Mesenteric fat pad (tissue), 1 donor: ENCODE results near the gene SLC2A11. TPM values are rescaled to one million over a fixed set of nuclear protein-coding genes. Genes with fewer than 3 reads are reported as not detected.
A peak's percentile ranks its signal among the peaks of the same experiment; 100 is the strongest.
"Not testable (repeated sequence)": the region's sequence is repeated elsewhere in the genome, so short reads cannot be mapped to it uniquely, and the experiment has no call there.

Experiments used
- DNase-seq: peaks from one replicate; pipeline ENCODE4 v3.0.0-alpha.2; 2020; ENCODE audit warnings: low spot score
- total RNA-seq: library from RNA; stranded (reverse); fragmentation: NEBNext Ultra II Directional; extraction: Animal tissue kit (Norgen Biotek cat#: 25700); gene quantifications from one replicate; pipeline ENCODE4 v1.2.1, GENCODE V29; 2021
- donor health status: DM: yes; HTN: yes; CAD: no.

SLC2A11 gene
- total RNA-seq, 1 donor from 2014 or later = 8.4 TPM

DNA sequence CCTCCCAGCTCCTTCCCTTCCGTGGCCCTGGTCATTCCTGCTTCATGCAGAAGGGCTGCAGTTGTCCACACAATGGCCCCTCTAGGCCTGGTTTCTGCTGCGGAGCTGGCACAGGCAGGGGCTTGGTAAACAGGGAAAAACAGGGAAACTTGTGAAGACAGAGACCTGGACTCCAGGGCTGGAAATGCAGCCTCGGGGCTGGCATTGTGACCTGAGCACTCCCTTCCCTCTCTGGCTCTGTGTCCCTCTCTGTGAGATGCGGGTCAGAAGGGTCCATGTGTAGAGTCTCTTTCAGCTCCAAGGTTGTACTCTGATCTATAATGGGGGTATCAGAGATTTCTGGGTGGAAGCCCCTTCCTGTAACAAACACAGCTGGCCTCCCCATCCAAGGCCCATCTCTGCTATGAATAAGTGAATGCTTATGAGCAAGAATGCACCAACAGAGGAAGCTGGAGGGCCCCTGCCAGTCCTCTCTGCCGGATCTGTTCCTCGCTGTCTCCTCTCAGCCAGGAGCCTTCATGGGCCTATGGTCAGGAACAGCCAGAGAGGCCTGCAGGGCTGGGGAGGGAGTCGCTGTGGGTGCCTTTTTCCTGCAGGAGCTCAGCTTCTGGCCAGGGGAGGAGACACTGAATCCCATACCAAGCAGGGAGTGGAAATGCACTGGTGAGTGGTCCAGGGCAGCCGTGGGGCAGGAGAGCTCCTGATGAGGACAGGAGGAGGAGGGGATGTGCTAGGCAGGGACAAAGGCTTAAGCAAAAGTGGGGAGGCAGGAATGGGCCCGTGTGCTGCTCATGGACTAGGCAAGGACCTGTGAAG, 12.2 kb upstream of the SLC2A11 start:
- no peak for DNase-seq

DNA sequence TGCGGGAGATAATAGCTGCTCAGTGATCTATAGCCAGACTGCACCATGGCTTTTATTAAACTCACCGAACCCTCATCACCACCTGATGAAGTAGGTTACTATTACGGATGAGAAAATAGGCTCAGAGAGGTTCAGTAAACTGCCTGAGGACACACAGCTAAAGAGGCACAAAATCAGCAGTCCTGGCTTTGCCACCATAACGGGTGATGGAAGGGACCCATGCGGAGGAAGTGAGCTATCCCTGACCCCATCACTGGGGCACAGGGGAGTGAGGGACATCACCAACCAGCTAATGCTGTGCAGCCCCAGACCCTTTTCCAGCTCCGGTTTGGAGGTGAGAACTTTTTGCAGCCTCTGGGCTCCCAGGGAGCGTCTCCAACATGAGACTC, 11.6 kb upstream of the SLC2A11 start:
- DNase-seq = no peak

DNA sequence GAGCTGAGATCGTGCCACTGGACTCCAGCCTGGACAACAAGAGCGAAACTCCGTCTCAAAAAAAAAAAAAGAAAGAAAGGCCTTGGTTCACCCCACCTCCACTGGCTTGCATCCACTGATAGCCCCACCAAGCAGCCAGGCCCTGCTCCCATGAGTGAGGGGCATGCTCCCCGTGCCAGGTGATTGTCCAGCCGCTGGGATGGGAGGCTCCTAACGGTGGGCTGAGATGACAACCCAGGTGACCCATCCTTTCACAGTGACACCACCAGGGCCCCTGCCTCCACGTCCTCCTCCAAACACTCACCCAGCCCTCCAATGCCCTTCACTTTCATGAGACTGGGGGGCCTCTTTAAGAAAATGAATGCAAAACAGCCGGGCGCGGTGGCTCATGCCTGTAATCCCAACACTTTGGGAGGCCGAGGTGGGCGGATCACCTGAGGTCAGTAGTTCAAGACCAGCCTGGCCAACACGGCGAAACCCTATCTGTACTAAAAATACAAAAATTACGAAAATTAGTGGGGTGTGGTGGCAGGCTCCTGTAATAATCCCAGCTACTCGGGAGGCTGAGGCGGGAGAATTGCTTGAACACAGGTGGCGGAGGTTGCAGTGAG, 10.3 kb upstream of the SLC2A11 start:
- no peak for DNase-seq

DNA sequence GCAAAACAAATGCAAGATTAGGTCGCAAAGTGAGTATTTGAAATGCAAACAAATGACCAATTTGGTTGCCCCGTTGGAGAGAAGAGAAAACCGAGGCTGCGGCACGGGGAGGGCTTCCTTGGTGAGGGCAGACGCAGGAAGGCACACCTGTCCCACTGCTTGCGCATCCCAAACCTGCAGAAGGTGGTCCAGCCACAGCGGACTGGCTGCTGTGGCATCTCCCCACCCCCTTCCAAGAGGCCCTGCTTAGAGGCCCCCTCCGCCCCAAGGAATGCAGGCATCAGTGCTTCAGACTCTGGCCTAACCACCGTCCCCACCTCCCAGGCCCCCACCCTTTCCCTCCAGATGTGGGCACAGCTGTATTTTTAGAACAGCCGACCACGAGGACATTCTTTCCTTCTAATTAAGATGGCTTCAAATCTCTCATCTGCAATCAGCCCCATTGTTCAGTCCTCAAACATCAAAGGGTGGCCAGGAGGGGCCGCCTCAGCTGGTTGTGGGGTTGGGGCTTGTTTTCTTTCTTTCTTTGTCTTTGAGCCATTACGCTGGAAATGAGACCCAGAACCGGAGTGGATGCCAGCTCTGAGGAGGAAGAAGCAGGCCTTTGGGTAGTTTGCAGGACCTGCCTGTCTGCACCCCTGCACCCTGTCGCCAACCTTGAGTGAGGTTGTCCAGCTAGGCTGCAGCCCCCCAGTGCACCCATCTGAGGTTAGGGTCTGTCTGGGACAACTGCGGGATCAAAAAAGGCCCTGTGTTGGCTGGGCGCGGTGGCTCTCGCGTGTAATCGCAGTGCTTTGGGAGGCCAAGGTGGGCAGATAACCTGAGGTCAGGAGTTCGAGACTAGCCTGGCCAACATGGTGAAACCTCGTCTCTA, 9.4 kb upstream of the SLC2A11 start:
- DNase-seq = no peak

DNA sequence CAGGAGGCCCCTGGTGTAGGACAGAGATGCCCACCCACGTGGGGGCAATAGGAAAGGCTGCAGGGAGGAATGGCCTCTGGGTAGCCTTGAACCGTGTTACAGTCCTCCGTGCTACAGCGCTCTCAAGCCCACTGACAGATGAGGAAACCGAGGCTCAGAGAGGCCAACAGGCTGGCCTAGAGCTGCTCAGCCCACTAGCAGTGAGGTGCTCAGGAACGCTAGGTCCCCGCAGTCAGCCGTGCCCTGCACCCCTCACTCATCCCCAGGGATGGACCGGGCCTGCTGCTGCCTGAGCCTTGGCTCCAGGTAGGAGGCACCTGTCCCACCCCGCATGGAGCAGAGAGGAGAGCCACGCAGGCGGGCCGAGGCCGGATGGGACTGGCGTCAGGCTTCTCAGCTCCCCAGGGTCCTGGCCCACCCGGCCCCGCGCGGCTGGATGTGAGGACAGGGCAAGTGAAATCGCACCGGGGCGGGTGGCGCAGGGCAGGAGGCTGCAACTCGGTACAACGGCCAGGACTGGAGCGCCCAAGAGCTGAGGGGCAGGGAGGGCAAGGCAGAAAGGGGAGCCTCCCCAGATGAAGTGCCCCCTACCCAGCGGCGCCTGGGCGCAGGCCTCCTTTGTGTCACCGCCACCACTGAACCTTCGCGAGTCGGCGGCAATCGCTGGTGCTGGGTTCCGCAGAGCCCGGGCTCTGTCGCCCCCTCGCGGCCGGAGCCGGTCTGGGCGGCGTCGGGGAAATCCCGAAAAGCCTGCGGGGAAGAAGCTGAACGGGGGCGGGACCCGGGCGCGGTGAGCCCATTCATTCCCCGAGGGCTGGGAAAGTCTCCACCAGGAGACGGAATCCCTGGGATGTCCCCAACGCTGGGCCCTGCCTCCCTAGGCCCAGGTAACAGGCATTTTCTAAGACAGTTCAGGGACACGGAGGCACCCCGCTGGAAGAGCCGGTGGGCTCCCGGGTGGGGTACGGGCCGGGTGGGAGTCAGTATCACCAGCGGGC, 8.4 kb upstream of the SLC2A11 start:
- DNase-seq = peak; percentile 96

DNA sequence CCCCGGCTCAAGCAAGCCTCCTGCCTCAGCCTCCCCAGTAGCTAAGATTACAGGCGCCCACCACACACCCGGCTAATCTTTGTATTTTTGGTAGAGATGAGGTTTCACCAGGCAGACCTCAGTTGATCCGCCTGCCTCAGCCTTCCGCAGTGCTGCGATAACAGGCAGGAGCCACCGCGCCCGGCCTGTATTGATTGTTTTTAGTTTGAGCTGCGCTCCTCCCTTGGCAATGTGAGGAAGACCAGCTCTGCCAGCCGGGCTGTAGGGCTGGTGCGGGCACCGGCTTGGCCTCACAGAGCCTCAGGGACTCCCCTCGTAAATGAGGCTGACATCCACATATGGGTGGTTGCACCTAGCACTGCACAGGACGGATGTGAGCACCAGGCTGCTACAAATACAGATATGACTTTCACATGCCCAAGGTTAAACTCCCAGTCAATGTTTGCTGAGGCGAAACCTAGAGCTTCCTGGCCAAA, 7.5 kb upstream of the SLC2A11 start:
- DNase-seq = no peak

DNA sequence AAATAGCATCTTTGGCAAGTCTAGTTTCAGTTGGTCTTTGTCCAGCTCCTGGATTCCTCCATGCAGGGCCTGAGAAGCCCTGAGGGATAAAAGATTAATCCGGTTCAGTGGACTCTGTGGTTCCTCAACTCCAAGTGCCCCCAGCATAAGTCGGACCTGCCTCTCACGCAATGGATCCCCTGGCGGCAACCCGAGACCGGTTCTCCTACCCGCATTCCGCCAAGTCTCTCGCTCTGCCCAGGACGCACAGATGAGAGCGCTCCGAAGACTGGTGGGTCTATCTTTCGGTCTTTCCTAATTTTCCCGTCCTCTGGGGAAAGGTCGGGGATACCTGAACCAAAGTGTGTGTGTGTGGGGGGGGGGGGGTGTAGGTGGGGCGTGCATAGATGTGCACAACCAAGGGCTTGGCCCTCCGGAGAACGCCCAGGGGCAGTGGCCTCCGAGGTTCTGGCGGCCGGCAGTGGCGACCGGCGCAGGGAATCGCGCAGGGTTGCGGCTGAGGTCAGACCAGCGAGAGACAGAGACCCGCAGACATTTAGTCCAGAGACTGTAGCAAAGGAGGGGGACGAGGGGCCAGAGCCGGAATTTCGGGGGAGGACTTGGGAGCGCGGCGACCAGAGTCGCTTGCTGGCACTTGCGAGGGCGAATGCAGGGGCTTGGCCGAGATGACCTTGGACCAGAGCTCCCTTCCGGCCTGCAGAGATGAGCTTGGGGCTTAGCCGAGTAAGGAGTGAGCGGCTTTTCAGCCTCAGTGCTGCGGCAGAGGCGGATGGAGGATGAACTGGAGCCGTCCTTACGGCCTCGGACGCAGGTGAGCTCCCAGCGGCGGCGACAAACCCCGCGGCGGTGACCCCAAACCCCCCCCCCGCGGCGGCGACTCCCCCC, 712 bp upstream of the SLC2A11 start:
- no peak for DNase-seq

DNA sequence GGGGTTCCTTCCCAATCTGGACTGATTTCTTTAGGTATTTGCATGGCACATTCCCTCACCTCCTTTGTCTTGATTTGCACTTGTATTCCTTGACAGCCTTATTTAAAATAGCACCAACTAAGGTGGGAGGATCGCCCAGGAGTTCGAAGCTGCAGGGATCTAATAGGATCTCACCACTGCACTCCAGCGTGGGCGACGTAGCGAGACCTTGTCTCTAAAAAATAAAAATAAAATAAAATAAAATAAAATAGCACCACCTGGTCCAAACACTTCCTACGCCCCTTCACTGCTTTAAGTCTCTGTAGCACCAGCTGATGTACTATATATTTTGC, 775 bp downstream of the SLC2A11 start:
- DNase-seq = no peak

DNA sequence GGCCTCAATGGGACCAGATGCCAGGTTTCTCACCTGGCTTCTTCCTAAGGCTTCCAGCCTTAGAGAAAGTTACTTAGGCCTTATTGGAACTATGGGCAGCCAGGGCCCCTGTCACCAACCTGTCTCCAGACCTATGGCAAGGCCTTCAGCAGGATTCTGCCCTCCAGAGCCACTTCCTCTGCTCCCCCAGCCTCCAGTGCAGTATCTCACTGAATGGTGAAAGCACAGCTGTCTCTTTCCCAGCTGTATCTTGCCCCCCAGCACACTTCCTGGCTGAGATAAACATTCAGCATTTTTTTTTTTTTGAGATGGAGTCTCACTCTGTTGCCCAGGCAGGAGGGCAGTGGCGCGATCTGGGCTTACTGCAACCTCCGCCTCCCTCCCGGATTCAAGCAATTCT, 1.5 kb downstream of the SLC2A11 start:
- no peak for DNase-seq

DNA sequence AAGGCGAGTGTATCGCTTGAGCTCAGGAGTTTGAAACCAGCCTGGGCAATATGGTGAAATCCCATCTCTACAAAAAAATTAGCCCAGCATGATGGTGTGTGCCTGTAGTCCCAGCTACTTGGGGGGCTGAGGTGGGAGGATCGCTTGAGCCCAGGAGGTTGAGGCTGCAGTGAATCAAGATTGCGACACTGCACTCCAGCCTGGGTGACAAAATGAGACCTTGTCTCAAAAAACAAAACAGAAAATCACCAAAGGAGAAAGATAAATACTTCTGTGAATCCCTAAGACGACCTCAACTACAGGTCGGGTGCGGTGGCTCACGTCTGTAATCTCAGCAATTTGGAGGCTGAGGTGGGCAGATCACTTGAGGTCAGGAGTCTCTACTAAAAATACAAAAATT, 2.5 kb downstream of the SLC2A11 start:
- DNase-seq = not testable (repeated sequence)

DNA sequence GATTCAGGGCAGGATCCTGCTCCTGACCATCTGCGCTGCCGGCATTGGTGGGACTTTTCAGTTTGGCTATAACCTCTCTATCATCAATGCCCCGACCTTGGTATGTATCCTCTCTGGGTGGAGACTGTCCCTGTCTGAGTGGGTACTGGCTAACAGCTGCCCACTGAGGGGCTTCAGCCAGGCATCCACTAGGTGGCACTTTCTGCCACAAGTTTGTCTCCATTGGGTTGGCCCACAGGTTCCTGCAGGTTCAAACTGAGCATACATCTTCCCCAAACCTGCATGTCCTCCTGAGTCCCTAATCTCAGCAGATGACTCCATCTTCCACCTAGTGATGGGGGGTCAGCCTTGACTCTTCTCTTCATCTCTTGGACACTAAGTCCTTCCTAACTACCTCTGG, 4.4 kb downstream of the SLC2A11 start:
- DNase-seq = no peak

DNA sequence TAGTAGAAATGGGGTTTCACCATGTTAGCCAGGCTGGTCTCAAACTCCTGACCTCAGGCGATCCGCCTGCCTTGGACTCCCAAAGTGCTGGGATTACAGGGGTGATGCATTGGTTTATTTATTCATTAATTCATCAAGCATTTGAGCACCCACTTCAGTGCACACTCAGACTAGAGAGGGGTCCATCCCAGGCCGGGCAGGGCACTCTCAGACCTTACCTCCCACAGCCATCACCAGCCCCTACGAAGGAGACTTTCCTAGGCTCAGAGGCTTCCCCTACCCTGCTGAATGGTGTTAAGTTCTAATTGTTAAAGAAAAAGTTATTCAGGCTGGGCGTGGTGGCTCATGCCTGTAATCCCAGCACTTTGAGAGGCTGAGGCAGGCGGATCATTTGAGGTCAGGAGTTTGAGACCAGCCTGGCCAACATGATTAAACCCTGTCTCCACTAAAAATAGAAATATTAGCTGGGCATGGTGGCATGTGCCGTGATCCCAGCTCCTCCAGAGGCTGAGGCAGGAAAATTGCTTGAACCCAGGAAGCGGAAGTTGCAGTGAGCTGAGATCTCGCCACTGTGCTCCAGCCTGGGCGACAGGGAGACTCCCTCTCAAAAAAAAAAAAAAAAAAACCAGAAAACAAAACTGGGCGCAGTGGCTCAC, 7.0 kb downstream of the SLC2A11 start:
- not testable (repeated sequence) for DNase-seq

DNA sequence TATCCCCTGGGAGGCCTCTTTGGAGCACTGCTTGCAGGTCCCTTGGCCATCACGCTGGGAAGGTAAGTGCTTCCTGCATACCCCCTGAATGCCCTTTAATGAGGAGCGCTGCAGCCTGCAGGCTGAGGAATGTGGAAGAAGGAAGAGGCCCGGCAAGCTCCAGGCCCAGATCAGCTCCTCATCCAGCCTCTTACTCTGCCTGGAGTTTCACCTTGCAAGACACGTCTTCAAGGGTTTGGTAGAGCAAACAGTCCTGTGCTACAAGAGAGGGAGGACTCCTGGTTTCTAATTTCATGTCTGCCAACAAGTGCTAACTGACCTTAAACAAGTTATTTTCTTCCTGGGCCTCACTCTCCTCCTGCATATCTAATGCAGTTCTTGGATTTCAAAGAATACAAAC, 10.9 kb downstream of the SLC2A11 start:
- no peak for DNase-seq

DNA sequence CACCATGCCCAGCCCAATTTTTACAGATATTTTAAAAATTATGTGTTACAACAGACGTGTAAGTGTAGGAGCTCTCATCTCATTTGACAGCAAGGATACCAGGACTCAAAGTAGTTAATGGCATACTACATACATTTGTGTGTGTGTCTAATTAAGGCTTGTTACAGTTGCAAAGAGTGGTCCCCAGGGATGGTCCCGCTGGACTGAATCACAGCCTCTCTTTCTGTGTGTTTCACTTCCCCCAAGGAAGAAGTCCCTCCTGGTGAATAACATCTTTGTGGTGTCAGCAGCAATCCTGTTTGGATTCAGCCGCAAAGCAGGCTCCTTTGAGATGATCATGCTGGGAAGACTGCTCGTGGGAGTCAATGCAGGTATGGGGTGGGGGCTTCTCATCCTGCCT, 17.2 kb downstream of the SLC2A11 start:
- no peak for DNase-seq

DNA sequence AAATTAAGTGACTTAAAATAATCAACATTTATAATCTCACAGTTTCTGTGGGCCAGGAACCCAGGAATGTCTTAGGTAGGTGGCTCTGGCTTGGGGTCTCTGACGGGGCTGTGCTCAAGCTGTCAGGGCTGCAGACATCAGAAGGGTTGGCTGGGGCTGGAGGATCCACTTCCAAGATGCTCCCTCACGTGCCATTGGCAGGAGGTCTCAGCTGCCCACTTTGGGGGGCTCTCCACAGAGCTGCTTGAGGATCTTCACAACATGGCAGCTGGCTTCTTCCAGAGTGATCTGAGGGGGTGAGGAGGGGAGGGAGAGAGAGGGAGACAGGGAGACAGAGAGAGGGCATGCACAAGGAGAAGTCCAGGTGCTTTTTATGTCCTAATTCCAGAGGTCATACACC, 18.1 kb downstream of the SLC2A11 start:
- no peak for DNase-seq

DNA sequence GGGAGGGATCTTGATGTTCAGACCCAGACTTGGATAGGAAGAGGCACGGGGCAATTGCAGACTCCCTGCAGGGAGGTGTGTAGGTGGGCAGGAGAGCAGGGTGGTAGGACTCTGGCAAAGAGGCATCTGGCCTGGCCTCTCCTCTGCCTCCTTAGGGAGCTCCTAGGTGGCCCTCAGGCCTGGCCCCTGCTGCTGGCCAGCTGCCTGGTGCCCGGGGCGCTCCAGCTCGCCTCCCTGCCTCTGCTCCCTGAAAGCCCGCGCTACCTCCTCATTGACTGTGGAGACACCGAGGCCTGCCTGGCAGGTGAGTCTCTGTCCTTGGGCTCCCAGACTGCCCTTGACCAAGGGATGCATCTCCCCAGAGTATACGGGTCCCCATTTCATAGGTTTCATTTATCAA, 19.9 kb downstream of the SLC2A11 start:
- DNase-seq = no peak

DNA sequence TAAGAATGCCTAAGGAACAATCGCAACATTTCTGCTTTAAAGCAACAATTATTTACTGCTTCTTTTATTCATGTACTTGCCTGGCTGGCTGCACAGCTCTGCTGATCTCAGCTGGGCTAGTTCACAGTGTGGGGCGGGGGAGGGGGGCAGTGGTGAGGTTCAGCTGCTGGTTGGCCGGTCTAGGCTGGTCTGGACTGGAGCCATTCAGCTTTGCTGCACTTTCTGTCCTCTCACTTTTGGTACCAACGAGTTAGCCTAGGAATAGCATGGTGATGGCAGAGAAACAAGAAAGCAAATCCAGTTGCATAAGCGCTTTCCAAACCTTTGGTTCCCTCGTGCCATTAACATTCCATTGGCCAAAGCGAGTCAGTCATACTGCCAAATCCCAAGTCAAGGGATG, 20.5 kb downstream of the SLC2A11 start:
- no peak for DNase-seq

DNA sequence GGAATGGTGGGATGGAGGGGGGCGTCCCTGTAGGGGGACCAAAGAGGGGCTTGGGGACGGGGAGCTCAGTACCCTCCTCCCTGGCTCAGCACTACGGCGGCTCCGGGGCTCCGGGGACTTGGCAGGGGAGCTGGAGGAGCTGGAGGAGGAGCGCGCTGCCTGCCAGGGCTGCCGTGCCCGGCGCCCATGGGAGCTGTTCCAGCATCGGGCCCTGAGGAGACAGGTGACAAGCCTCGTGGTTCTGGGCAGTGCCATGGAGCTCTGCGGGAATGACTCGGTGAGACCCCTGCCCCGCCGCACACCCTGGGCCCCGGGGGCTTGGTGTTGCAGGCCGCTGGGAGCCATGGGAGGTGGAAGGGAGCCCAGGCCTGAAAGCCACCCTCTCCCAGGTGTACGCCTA, 24.7 kb downstream of the SLC2A11 start:
- no peak for DNase-seq

DNA sequence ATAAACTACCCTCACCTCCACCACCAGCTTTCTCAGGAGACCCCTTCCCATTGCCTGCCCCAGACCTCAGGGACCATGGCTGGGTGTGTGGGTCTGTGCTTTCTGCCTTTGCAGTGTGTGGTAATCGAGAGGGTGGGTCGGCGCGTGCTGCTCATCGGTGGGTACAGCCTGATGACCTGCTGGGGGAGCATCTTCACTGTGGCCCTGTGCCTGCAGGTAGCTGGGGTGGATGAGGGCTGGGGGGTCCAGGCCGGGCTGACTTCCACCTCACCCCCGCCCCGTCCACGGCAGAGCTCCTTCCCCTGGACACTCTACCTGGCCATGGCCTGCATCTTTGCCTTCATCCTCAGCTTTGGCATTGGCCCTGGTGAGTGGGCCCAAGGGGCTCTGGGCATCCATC, 26.0 kb downstream of the SLC2A11 start:
- DNase-seq = no peak
